ENCODE measurements around the gene LILRB3.
"Not testable (repeated sequence)": the region's sequence is repeated elsewhere in the genome, so short reads cannot be mapped to it uniquely, and the experiment has no call there.

Gene LILRB3

GRCh38 chr19:54189735-54190502 is 32.9 kb downstream of the LILRB3 start:
- peak; percentile 100 for DNase-seq (ENCODE audit: low read depth)

GRCh38 chr19:54189145-54189734 is 33.6 kb downstream of the LILRB3 start, which contains the start of gene MBOAT7:
Gene MBOAT7 (minus strand): TSS chr19:54189580. CDS start chr19:54188508, 1,072 bp downstream.
- DNase-seq (ENCODE audit: low read depth): no peak

DNA sequence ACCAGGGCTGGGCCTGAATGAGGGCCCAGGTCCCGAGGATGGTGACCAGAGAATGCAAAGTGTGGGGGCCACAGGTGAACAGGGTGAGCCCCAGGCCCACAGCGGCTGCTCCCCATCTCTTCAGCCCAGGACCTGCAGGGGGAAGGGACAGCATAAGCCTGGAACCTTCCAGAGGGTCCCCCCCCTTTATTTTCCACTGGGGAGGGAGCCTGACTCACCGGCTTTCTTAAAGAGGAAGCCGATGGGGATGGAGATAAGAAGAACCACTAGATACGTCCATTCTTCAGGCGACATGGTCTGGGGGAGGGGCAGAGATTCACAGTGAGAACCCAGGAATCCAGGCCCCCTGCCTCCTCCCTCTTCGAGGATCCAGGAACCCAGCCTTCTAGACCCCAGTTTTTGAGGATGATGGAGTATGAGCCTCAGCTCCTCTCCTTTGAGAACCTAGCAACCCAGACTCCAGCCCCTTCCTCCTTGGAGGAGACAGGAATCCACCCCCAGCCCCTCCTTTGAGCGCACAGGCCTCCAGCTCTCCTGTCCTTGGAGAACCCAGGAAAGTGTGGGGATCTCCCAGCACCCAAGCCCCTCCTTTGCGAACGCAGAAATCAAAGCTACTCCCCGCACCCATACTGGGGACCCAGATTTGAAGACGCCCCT is 34.5 kb downstream of the LILRB3 start:
- no peak for DNase-seq (ENCODE audit: low read depth)

GRCh38 chr19:54186934-54187381 is 35.8 kb downstream of the LILRB3 start:
- no peak for DNase-seq (ENCODE audit: low read depth)

DNA sequence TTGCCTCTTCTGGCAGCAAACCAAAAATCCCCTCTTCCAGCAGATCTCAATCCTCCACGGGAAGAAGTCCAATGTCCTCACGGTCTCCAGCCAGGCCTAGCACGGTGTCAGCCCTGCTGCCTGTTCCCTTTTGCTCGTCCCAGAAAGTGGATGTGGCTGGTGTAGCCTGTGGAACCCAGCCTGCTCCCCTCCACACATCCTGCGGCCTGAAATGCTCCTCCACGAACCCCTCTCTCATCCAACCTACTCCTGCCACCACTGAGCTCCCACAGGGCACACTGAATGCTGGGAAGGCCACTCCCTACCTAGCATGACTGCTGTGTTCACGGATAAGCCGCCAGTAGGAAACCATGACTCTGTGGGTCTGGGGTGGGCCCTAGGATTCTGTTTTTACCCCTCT is 36.5 kb downstream of the LILRB3 start:
- no peak for DNase-seq (ENCODE audit: low read depth)

DNA sequence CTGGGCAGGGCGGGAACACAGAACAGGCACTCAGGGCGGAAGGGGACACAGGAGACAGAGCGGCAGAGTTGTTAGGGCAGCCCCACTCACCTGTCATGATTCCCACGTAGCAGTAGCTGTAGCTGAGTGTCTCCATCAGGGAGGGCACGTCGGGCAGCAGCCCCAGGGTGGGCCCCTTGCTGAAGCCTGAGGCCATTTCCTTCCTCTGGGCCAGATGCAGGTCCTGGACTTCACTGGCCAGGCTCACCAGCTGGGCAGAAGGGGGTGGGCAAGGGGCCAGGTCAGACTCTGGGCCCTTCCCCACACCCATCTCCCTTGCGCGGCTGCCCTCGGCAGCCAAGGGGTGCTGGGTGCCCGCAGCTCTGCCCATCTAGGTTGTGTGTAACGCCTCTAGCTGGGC is 39.4 kb downstream of the LILRB3 start:
- DNase-seq (ENCODE audit: low read depth): no peak

- not testable (repeated sequence) for DNase-seq (ENCODE audit: low read depth)
These were observed 40.9 kb downstream of the LILRB3 start for GRCh38 chr19:54181894-54182293.

DNA sequence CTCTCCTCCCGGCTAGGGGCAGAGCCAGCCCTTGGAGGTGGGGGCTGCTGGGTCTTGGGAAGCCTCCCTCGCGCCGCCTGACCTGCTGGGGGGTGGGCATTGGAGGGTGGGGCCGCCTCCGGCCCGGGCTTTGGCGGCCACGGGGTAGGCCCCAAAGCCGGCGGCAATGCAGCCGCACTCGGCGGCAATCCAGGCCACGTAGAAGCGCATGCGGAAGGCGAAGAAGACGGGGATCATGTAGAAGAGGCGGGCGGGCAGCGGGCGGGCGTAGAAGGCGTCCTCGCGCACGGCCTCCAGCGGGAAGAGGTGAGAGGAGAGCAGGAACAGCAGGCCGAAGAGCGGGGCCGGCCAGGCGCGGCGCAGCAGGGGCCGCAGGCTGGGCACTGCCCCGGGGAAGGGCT is 42.1 kb downstream of the LILRB3 start:
- DNase-seq (ENCODE audit: low read depth): no peak

GRCh38 chr19:54179921-54180461 is 42.8 kb downstream of the LILRB3 start:
- no peak for DNase-seq (ENCODE audit: low read depth)

DNA sequence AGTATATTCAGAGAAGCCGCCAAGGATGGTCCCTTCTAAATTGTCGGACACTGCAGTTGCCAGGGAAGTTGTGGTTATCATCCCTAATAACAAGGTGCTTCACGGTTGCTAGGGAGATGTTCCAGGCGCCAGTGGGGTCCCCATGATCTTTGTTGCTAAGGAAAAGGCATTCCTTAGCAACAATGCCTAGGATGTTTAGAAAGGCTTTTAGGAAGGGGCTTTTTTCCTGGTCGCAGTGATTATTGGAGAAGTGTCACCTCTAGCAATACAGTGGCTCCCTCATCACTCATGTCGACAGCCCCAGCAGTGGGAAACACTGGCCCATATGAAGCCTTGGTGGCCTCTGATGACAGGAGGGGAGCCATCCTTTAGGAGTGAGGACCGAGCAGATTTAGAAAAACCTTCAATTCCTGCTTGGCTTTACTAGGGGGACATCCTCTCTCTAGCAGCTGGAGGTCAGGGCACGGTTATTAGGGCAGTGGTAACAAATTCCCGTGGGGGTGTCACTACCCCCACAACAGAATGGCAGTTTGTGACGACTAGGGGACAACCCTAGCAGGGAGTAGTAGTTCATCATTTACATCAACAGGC is 43.5 kb downstream of the LILRB3 start:
- no peak for DNase-seq (ENCODE audit: low read depth)

DNA sequence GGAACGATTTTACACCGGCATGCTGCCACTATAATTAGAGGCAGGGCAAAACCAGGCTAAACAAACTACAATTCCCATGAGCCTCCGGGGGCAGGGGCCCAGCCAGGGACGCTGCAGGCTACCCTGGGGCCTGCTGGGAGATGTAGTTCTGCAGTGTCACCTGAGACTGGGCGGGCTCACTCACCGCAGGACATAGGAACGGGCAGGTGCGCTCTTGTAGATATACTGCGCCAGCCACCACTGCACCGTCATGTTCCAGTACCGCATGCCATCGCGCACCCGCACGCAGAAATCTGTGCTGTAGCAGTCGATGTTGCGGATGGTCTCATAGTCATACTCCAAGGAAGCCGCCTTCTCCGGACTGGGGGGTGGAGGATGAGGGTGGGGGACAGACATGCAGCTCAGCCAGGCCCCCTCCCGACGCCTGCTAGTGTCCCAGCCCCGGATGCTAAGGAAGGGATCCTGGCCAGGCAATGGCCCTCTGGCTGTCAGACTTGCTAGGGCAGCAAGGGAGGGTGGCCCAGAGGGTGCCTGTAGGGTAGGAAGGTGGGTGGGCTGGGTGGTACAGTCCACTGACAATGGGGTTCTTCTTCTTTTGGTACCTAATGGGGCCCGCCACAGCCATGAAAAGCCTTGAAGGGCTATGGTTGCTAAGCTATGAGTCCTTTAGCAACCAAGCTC is 44.1 kb downstream of the LILRB3 start:
- no peak for DNase-seq (ENCODE audit: low read depth)

- no peak for DNase-seq (ENCODE audit: low read depth)
These were observed 48.6 kb downstream of the LILRB3 start for GRCh38 chr19:54173951-54174834.

- no peak for DNase-seq (ENCODE audit: low read depth)
These were observed 49.5 kb downstream of the LILRB3 start for GRCh38 chr19:54173359-54173699.

- peak; percentile 27 for DNase-seq (ENCODE audit: low read depth)
These were observed 50.1 kb downstream of the LILRB3 start, which contains the start of gene TMC4 for GRCh38 chr19:54172471-54173358. Gene TMC4 (minus strand): TSS chr19:54173160. CDS start chr19:54173117, 43 bp downstream.

DNA sequence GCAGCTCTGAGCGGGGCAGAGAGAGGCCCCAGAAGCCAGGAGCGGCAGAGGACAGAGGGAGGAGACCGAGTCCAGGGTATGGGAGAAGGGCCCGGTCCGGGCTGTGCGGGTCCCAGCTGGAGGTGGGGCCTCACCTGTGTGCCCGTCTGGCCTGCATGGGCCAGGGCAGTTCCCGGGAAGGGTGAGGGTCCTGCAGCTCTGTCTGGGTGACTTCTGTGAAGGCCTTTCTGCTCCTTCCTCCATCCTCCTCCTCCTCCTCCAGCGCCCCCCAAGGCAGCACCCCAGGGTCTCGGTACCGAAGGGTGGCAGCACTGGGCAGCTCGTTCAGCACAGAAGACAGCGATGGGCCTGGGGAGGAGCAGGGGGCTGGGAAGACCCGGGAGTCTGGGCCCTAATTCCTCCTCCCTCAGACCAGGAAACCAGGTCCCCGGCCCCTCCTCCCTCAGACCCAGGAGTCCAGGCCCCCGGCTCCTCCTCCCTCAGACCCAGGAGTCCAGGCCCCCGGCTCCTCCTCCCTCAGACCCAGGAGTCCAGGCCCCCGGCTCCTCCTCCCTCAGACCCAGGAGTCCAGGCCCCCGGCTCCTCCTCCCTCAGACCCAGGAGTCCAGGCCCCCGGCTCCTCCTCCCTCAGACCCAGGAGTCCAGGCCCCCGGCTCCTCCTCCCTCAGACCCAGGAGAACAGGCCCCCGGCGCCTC is 50.9 kb downstream of the LILRB3 start:
- not testable (repeated sequence) for DNase-seq (ENCODE audit: low read depth)

DNA sequence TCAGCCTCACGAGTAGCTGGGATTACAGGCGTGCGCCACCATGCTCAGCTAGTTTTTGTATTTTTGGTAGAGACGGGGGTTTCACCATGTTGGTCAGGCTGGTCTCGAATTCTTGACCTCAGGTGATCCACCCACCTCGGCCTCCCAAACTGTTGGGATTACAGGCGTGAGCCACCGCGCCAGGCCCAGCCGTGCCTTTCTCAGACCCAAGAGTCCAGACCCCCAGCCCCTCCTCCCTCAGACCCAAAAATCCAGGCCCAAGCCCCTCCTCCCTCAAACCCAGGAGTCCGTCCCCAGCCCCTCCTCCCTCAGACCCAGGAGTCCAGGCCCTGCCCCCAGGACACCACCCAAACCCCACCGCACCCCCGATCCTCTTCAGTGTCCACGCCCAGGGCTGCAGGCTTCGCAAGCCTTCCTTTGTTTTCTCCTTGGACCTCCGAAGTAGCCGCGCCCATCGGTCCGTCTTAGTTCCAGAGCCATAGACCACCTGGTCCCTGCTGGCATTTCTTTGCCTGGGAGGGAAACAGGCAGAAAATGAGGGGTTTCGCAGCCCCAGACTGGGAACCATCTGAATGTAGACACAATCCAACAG is 53.6 kb downstream of the LILRB3 start:
- DNase-seq (ENCODE audit: low read depth): no peak

DNA sequence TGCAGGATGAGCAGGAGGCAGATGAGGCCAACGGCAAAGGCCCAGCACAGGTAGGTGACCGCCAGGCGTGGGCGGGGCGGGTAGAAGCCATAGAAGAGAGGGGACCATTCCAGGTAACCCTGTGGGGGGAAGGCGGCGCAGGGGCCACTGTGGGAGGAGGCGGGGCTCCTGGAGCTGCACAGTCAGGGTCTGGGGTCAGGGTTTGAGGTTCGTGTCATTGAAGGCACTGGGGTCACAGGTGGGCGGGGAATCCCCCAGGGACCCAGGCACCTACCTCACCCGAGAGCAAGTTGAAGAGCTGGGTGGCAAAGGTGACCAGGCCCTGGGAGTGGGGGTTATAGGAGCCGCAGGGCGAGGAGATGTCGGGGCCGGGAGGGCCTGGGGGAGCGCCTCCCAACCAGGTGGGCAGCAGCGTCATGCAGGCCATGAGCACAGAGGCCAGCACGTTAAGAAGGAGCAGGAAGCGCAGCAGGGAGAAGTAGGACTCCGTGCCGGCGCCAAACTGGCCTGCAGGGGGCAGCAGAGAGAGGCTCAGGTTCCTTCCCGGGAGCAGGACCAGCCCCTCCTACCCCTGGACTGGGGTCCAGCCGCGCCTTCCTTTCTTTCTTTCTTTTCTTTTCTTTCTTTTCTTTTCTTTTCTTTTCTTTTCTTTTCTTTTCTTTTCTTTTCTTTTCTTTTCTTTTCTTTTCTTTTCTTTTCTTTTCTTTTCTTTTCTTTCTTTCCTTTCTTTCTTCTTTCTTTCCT is 54.5 kb downstream of the LILRB3 start:
- peak; percentile 57 for DNase-seq (ENCODE audit: low read depth)

Measured in HS-27A (cell line).